Neural progenitor cell (in vitro differentiated cells): Measurements from ENCODE around the gene RPS6KA2.

ENCODE experiments used
- CTCF ChIP-seq: fragments of 200-600 bp; sonication (generic); IDR thresholded peaks from 2 replicates; pipeline ENCODE4 v1.5.1; 2017; ENCODE audit warnings: antibody characterized with exemption, mild to moderate bottlenecking
- EZH2 ChIP-seq: fragments of 200-600 bp; sonication (generic); IDR thresholded peaks from 2 replicates; pipeline ENCODE4 v1.6.1; 2017; ENCODE audit warnings: antibody characterized with exemption, mild to moderate bottlenecking, moderate library complexity
- EZH2phosphoT487 ChIP-seq: fragments of 200-600 bp; sonication (generic); IDR thresholded peaks from 2 replicates; pipeline ENCODE4 v1.6.1; 2017; ENCODE audit warnings: antibody characterized with exemption

GRCh38 chr6:166667796-166668610, 41.0 kb upstream of the RPS6KA2 start:
- TF ChIP-seq EZH2 (no peak), CTCF (no peak), EZH2phosphoT487 (no peak)
